HepG2 (cell line): ENCODE data around the gene RNU6-1.

Experiments
- CTCF ChIP-seq: sonication (generic); formaldehyde crosslinking; IDR thresholded peaks from 2 replicates; pipeline ENCODE4 v1.5.0; 2020; ENCODE audit warnings: mild to moderate bottlenecking, missing genetic modification reagents, moderate library complexity
- HDAC2 ChIP-seq: sonication (generic); formaldehyde crosslinking; IDR thresholded peaks from 2 replicates; pipeline ENCODE4 v1.4.0; 2020; ENCODE audit warnings: missing genetic modification reagents
- HIVEP1 ChIP-seq: sonication (generic); formaldehyde crosslinking; IDR thresholded peaks from 2 replicates; pipeline ENCODE4 v1.4.0; 2020; ENCODE audit warnings: mild to moderate bottlenecking, missing genetic modification reagents
- ISX ChIP-seq: sonication (generic); formaldehyde crosslinking; conservative IDR thresholded peaks from 2 replicates; pipeline ENCODE4 v1.5.0; 2020; ENCODE audit warnings: missing genetic modification reagents
- NR2F6 ChIP-seq, 2 experiments: IDR thresholded peaks; 2 replicates each; pipeline ENCODE4 v1.6.1; 2016; ENCODE audit warnings: antibody characterized with exemption in 1 of 2, mild to moderate bottlenecking in 1 of 2
- THAP7 ChIP-seq: sonication (generic); formaldehyde crosslinking; IDR thresholded peaks from 2 replicates; pipeline ENCODE4 v1.8.1; 2023; ENCODE audit warnings: mild to moderate bottlenecking, missing genetic modification reagents
- ZNF318 ChIP-seq: sonication (generic); formaldehyde crosslinking; IDR thresholded peaks from 2 replicates; pipeline ENCODE4 v1.4.0; 2020; ENCODE audit warnings: mild to moderate bottlenecking, missing genetic modification reagents
- ZNF546 ChIP-seq: sonication (generic); formaldehyde crosslinking; conservative IDR thresholded peaks from 2 replicates; pipeline ENCODE4 v1.8.1; 2023; ENCODE audit warnings: mild to moderate bottlenecking, missing genetic modification reagents

GRCh38 chr15:67824976-67825880 is 14.6 kb downstream of the RNU6-1 start, which contains the start of gene SKOR1:
- TF ChIP-seq THAP7 (no peak), CTCF (CRISPR knock-in tag) (no peak), ISX (CRISPR knock-in tag) (no peak), ZNF318 (CRISPR knock-in tag) (no peak), HIVEP1 (CRISPR knock-in tag) (no peak), HDAC2 (CRISPR knock-in tag) (no peak), ZNF546 (no peak), NR2F6 (IDR thresholded peaks at IDR 0.05) (no peak), NR2F6 (CRISPR knock-in tag; IDR thresholded peaks at IDR 0.05) (no peak)
